Left lobe of liver (tissue), 2 donors: ENCODE measurements around the gene CTNNA2. TPM values are rescaled to one million over a fixed set of nuclear protein-coding genes. Genes with fewer than 3 reads are reported as not detected.
A peak's percentile ranks its signal among the peaks of the same experiment; 100 is the strongest.

ENCODE experiments used
- ATAC-seq: fragments of 200-7000 bp; cut with Tn5 transposase; one replicate; pipeline ENCODE4 v1.9.1; 2020; ENCODE audit warnings: mild to moderate bottlenecking, moderate library complexity
- DNase-seq: peaks from one replicate; pipeline ENCODE4 v3.0.0-alpha.2; 2020; ENCODE audit warnings: low spot score
- total RNA-seq: library from RNA; stranded (reverse); gene quantifications from one replicate; pipeline ENCODE4 v1.2.1, GENCODE V29; 2021
- donor health status: DM: no; HTN: no; CAD: no; lungs with moderate emphysema.
- donor health status: DM: no; HTN: yes; CAD: no.

CTNNA2 gene
- total RNA-seq, 1 donor from 2014 or later = not detected

DNA sequence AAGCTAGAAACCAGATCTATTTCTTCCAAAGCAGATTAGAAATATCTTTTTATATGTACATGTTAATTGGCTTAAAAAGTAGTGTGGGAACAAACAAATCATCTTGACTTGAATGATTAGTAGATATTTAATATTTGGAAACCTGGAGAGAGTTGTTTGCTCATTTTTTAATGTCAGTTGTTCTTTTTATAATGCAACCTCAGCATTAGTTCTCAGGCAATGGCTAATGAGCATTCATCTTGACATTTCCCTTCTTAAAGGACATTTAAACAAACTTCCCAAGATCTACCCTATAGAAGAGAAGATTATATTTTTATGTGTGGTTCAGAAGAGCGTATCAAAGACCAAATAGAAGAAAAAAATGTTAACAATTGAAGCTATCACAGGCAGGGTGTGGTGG lies 334.0 kb downstream of the CTNNA2 start:
- no peak for ATAC-seq
- DNase-seq = no peak

DNA sequence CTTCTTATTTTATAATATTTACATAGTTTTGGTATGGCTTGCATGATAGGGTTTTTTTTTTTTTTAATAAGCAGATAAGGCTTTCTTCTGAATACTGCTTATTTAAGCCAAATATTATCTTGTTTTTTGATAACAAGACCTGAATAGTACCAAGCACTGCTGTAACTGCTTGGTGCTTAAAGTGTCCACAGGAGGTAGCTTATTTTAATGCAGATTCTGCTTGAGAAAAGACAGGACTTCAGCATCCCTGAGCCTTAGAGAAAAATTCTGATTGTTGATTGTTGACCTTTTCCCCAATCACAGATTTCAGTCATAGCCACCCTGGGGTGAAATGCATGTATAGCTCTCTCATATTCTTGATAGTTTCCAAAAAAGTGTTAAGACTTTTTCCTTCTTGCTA lies 336.4 kb downstream of the CTNNA2 start:
- no peak for DNase-seq
- no peak for ATAC-seq

DNA sequence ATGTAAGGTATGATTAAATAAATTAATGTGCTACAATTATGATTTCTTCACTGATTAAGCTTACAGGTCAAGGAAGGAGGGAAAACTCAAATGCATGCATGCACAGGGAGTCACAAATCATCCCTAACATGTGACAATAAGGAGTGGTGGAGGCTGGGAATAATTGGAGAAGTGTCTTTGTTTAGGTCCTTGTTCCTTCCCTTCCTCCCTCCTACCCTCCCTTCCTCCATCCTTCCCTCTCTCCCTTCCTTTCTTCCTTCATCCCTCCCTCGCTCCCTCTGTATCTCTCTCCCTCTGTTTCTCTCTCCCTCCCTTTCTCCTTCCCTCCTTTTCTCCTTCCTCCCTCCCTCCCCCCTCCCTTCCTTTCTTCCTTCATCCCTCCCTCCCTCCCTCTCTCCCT lies 337.1 kb downstream of the CTNNA2 start:
- no peak for DNase-seq
- no peak for ATAC-seq

DNA sequence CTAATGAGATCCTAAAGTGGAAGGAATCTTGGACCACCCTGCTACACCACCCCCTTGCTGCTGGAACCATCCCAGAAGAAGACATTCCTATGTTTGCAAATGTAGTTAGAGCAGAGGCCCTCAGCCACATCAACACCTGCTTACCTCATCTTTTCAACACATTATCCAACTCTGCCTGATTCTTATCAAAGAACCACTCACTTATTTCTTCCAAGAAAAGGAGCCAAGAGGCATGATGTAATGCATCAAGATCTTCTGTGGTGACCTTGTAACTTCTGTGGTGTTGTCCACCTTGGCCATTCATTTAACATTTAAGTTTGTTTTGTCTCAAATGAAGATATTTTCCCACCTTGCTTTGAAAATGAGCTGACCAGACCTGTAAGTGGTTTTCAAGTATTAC lies 338.1 kb downstream of the CTNNA2 start:
- ATAC-seq (no peak), DNase-seq (no peak)

DNA sequence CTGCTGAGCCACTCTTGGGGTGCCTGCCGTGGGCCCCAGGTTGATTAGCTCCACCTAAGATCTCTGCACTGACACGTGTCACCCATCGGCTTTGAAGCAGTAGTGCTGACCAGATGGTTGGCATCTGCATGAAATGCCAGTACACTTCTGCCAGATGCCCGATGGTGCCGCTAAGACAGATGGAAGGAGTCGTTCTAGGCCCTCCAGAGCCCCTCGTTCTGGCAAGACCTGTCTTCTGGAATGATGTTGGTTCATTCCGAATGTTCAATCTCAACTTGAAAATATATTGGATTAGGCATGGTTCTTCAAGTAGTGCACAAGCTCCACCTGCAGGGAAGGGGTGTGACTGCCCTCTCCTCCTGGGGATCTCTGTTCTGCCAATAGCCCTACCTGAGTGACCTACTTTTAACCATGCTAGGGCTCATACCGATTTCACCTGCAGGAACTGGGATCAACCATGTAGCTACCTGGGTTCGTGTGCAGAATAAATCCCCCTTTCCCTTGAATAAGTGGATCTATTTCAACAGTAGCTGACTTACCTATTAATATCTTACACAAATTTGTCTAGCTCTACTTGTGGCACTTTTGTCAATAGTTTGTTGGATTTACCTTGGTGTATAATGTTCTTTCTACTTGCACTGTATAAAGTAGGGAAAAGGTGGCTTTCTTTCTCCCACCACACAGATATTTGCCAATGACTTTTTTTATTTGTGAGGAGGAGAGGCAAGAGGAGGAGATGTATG lies 342.6 kb downstream of the CTNNA2 start:
- no peak for DNase-seq
- no peak for ATAC-seq

DNA sequence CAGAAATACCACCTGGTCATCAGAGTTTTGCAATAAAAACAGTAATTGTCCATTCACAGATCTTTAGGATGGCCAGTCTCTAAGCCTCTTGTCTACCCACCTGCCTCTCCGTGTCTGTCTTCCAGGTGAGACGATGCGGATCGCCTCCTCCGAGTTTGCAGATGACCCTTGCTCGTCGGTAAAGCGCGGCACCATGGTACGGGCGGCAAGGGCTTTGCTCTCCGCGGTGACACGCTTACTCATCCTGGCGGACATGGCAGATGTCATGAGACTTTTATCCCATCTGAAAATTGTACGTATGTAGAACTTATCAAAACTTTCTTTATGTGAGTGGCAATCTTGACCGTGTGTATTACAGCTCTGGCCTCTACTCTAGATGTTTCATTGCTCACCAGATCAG lies 345.0 kb downstream of the CTNNA2 start:
- DNase-seq (no peak), ATAC-seq (no peak)

DNA sequence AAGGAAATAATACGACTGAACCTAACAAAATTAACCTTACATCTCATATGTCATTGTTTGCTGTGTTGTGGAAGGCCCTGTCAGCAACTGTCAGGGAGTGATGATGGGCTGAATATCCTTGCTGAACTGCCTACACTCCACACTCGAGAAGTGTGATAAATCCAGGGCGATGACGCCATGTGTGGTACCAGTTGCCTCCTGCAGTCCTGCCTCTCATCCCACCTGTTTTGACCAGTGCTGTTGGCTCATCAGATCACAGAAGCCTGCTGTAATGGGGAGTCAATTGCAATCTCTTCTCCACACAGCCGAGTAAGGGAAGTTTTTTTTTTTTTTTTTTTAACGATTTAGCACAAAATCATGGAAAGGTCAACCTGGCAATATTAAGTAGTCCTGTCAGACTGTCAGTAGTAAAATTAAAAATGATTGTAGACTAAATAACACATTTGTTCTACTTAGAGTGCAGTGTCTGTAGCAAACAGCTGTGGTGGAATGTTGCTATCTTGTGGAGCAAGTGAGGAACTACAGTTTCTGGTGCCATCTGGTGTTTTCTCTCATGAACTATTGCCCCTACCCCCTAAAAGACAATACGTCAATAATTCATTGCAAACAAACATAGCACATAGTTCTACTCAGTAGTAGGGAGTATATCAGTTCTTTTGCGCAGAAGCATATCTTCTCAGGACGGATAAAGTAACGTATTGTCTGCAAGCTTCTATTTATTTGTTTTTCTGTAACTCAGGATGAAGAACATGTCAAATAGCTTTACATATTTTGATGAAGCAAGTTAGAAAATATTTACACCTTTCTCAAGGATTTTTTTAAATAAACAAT lies 347.6 kb downstream of the CTNNA2 start:
- ATAC-seq (peak; percentile 57), DNase-seq (no peak)

DNA sequence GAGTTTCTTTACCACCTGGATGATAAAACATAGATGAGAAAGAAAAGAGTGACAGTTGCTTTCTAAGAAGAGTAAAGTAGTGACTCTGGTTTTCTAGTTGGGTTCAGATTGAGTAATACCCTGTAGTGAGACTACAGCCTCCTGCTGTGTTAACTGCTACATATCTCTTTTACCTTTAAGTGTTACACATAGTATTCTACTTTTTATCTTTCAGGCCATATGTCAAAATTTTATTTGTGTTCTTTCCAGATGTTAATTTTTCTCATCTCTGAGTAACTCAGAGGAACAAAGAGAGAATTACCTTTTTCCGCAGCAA lies 348.2 kb downstream of the CTNNA2 start:
- ATAC-seq (no peak), DNase-seq (no peak)

DNA sequence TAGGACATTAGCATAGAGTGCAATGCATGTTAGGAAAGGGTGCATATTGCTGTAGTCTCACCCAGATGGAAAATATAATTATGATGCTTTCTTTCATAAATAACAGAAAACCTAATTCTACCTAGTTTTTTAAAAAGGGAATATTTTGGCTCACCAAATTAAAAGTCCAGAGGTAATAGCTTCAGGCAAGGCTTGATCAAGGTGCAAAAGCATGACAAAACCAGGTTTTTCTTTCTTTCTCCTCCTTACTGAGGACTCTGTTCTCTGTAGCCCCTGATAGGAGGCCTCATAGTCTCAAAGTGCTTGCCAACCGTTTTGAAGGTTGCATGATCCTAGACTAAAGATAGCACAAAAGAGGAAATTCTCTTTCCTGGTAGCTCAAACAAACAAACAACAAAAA lies 349.9 kb downstream of the CTNNA2 start:
- DNase-seq (no peak), ATAC-seq (no peak)

DNA sequence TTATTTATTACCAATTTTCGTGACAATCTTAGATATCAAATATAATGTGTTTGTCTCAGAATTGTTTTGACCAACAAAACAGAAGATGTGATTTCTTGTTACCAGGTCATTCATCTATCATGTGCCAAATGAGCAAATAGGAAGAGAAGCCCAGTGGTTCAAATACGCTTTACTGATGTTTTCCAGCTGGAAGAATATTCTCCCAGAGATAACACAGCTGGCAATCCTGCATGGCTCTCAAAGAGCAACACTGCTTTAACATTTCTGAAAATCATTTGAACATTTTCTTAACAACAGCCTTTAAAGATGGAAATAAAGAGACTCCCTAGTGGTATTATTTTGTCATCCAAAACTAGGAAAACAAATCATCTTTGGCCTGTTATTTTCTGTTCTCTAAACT lies 359.8 kb downstream of the CTNNA2 start:
- no peak for DNase-seq
- ATAC-seq = no peak

DNA sequence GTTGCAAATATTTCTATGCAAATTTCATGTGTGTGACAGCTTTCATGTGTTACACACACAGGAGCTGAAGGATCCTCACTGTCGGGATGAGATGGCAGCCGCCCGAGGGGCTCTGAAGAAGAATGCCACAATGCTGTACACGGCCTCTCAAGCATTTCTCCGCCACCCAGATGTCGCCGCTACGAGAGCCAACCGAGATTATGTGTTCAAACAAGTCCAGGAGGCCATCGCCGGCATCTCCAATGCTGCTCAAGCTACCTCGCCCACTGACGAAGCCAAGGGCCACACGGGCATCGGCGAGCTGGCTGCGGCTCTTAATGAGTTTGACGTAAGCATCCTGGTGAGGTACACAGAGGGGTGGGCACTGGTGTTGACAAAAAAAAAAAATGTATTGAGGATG lies 361.2 kb downstream of the CTNNA2 start:
- ATAC-seq (no peak), DNase-seq (no peak)

DNA sequence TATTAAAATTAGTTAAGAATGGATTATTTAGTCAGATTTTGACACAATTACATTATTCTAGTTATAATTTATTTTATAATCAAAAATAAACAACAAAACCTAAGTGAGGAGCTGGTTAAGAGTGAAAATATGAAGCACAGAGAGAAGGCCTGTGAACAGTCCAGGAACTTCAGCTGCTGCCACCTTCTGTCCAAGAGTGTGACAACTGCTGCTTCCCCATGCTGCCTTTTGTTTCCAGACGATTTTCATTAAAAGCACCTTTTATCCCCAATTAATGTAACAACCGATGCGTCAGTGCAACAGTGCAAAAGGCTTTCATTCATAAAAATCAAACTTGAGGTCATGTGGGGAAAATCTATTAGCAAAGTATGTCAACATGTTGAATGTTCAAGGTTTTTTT lies 363.6 kb downstream of the CTNNA2 start:
- DNase-seq (no peak), ATAC-seq (peak; percentile 54)

DNA sequence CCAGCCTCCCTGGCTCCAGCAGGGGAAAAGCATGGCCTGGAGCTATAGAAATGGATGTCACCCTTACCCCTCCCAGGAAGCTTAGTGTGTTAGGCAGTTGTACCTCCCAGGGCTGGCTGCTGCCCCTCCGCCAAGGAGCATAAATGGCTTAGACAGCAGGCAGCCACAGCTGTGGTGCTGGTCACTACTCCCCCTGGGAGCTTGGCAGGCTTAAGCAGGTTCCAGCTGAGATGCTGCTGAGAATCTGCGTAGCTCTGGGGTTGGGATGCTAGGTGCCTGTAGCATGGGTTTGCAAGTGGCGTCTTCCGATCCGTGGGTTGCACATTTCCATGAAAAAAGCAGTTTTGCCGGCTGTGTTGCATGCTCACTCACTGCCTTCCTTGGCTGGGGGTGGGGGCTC lies 369.7 kb downstream of the CTNNA2 start:
- DNase-seq (no peak), ATAC-seq (no peak)

DNA sequence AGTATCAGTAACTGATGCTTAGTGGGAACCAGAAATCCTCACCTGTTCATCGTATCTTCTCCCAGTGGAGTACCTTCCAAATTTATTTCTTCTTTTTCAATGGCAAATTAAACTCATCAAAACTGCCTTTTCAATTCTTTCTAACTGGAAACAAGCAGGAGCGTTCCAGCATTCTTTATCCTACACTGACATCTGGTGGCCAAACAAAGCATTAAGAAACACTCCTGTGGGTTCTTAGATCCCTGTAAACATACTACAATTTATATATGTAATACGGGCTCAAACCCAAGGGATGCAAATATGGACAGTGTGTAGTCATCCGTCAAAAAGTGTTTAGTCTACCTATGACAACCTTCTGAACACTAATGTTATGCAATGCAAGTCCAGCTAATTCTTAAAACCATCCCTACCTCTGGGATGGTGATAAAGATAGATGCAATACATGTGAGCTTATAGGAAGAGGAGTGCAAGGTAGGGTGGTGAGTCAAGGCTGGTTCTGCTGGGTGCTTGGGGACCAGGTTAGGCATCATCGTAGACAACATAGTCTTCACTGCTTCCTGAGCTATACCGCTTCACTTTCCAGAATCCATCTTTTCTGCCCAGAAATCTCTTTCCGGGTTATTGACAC lies 375.0 kb downstream of the CTNNA2 start:
- DNase-seq = no peak
- peak; percentile 80 for ATAC-seq

DNA sequence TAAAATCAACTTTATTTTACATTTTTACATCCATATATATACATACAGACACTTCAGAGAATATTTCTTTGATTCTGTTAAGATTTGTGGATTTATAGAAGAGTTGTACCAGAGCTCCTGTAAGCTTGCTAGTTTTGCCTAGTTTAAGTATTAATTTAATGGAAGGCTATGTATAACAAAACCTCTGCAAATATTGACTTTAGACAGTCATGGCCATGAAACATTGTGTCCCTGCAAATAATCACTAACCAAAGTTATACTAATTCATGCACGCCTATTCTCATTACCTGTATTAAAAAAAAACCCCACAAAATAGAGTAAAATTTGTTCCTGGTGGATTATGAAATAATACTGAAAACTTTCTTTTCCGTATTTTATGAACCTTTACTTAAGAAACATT lies 379.3 kb downstream of the CTNNA2 start:
- DNase-seq = no peak
- no peak for ATAC-seq

DNA sequence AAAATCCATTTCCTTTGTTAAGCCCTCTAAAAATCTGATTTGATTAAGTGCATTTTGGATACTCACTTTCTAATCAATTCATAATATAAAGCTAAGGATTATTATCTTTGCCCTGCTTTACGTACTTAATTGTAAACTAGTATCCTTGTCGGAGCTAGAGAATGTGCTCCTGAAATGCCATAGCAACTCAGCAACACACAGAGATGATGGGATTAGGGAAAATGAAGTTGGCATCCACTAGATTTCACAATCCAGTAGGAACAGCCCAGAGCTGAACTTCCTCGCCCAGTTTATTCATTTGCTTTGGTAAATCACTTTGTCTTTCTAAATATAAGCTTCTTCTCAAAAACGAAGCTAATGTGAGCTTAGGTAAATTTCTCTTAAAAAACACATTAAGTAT lies 386.3 kb downstream of the CTNNA2 start:
- no peak for ATAC-seq
- no peak for DNase-seq

DNA sequence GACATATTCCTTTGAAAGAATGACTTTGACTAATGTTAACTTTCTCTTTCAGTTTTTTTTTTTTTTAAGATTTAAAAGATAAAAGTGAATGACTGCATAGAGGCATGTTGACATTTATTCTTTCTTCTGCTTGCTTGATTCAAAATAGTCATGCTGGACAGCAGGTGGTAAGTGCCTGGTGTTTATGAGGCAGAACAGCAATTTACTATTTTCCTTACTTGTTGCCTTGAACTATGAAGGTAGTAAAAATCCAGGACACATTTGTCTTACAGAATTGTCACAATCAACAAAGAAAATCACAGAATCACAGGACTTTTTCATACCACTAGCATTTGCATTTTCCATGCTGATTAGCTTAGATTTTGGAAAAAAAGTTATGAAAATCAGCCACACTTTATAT lies 388.3 kb downstream of the CTNNA2 start:
- ATAC-seq (no peak), DNase-seq (no peak)

DNA sequence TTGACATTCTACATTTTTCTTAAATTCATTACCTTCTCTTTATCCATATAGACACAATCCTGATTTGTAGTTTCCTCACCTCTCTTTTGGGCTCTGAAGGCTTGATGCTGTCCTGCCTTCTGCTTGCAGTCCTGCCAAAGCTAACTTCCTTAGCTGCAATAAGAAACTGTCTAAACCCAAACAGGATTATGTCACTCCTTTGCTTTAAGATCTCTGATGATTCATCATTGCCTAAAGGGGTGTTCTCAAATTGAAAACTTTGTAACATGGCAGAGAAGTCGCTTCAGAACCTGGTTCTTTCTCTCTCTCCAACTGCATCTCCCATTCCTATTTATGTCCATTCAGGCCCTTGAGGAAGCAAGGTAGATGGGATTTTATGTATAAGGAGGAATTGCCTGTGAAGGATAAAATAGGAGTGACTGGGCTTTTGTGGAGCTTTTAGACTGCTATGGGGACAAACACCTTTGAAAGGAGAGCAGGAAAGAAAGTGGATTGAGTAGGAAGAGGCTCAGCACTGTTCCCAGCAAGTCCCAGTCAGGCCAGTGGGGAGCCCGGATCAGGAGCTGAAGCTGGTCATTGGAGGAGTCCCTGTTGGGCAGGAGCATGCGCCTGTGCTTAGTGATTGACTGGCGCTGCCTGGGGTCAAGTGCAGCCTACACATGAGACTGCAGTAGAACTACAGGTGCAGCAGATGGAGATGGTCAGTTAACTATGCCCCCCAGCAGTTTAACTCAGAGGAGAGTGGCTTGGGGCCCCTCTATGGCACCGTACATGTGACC lies 390.6 kb downstream of the CTNNA2 start:
- no peak for DNase-seq
- no peak for ATAC-seq

DNA sequence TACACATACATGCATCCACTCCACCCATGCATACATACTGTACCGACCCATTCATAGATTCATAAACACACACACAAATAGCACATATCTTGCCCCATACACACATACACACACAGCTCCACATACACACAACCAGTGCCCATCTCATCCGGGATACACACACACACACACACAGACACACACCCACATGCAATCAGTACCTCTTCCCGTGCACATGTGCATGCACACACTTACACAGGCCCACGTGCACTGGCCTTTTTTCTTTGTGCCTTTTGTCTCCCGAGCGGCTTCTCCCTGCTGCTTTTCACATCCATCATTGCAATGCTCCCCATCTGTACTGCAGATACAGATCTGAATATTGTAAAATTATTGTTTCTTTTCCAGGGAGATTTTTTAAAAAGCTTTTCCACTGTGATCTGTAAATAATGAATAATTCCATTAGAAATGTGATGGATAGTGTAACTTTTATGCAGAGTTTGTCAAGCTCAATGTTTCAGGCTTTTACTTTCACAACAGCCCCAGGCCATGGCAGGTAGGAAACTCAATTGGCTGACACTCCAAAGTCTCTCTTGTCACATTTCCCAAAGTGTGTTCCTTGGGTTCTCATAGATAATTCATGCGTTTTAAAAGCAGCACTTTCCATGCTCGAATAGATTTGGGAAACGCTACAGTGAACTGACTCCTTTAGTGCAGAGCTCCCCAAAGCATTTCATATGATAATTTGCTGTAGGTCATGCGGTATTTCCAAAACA lies 393.5 kb downstream of the CTNNA2 start:
- DNase-seq (no peak), ATAC-seq (no peak)

DNA sequence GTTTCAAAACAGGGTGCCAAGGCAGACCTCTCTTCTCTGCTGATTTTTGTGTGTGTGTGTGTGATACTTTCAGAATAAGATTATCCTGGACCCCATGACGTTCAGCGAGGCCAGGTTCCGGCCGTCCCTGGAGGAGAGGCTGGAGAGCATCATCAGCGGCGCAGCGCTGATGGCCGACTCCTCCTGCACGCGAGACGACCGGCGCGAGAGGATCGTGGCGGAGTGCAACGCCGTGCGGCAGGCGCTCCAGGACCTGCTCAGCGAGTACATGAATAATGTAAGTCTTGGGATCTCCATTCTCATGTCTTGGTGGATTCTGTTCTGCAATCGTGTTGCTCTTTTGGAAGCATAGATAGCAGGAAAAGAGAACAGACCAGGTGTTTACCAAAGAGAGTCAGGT lies 396.7 kb downstream of the CTNNA2 start:
- DNase-seq (no peak), ATAC-seq (no peak)

DNA sequence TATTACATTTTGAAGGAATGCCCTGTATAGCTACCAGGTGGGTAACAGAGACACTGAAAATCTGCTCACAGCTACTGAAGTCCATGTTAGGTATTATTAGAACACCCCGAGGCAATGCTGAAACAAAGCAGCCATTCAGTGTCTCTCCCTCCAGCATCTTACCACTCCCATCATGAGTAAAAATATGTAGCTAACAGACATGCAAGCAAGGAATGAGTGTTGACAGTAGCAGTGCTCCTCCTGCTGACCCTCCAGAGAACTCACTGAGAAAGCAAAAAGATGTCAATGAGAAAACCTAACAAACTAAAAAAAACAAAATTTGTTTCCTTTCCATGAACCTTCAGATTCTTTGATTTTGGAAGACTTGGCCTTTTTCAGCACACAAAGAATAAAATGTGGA lies 397.8 kb downstream of the CTNNA2 start:
- ATAC-seq (no peak), DNase-seq (no peak)
